ENCODE measurements around the gene ZNF48. TPM values are rescaled to one million over a fixed set of nuclear protein-coding genes. Genes with fewer than 3 reads are reported as not detected.

The ZNF48 gene
- total and polyA plus RNA-seq, 2 donors = 6.7 to 10.2 TPM

- H3K4me3 ChIP-seq (ENCODE audit: low read depth, low read length) = no peak overlapping the region
- WGBS = 92% methylated on average over 2 of the region's 2 CpGs
- DNase-seq (ENCODE audit: extremely low spot score) = no peak
- H3K36me3 ChIP-seq (ENCODE audit: insufficient read depth) = no peaks in the 10 kb centered on the region
- no peak overlapping the region for H3K27ac ChIP-seq (ENCODE audit: low read depth)
- no peaks in the 10 kb centered on the region for H3K4me1 ChIP-seq (ENCODE audit: insufficient read depth)
These were observed 48.4 kb downstream of the ZNF48 start for GRCh38 chr16:30443631-30444030.

- 95% methylated on average over 29 of the region's 29 CpGs for WGBS
These were observed 49.3 kb downstream of the ZNF48 start for GRCh38 chr16:30444231-30445148.

GRCh38 chr16:30445149-30445407, 49.9 kb downstream of the ZNF48 start:
- no peaks in the 10 kb centered on the region for H3K36me3 ChIP-seq (ENCODE audit: insufficient read depth)
- 28% methylated on average over 11 of the region's 11 CpGs for WGBS

More at GRCh38 chr16:30444231-30445148, 49.3 kb downstream of the ZNF48 start:
- H3K27ac ChIP-seq (ENCODE audit: low read depth) = no peak overlapping the region
- no peaks in the 10 kb centered on the region for H3K36me3 ChIP-seq (ENCODE audit: insufficient read depth)
- peak overlapping the region; percentile 71 for H3K4me3 ChIP-seq (ENCODE audit: low read depth, low read length)
- no peaks in the 10 kb centered on the region for H3K4me1 ChIP-seq (ENCODE audit: insufficient read depth)
- no peak for DNase-seq (ENCODE audit: extremely low spot score)

GRCh38 chr16:30445408-30446202, 50.4 kb downstream of the ZNF48 start, which contains the start of gene SEPHS2:
SEPHS2 (minus strand) TSS chr16:30445874; CDS start chr16:30445727, 147 bp downstream.
- H3K4me1 ChIP-seq (ENCODE audit: insufficient read depth) = no peaks in the 10 kb centered on the region
- peak; percentile 96 for DNase-seq (ENCODE audit: extremely low spot score)
- H3K27ac ChIP-seq (ENCODE audit: low read depth) = peak within 1 kb of the TSS; percentile 67
- under 1% methylated on average over 59 of the region's 59 CpGs for WGBS
- no peaks in the 10 kb centered on the region for H3K36me3 ChIP-seq (ENCODE audit: insufficient read depth)
- peak within 1 kb of the TSS; percentile 71 for H3K4me3 ChIP-seq (ENCODE audit: low read depth, low read length)

More at GRCh38 chr16:30445149-30445407, 49.9 kb downstream of the ZNF48 start:
- Histone ChIP-seq H3K27ac (ENCODE audit: low read depth) (peak overlapping the region; percentile 67), H3K4me3 (ENCODE audit: low read depth, low read length) (peak overlapping the region; percentile 71), H3K4me1 (ENCODE audit: insufficient read depth) (no peaks in the 10 kb centered on the region)
- DNase-seq (ENCODE audit: extremely low spot score) = no peak

GRCh38 chr16:30446203-30446595, 51.0 kb downstream of the ZNF48 start:
- Histone ChIP-seq H3K36me3 (ENCODE audit: insufficient read depth) (no peaks in the 10 kb centered on the region), H3K4me1 (ENCODE audit: insufficient read depth) (no peaks in the 10 kb centered on the region), H3K27ac (ENCODE audit: low read depth) (no peak overlapping the region), H3K4me3 (ENCODE audit: low read depth, low read length) (no peak overlapping the region)
- WGBS = 82% methylated on average over 10 of the region's 10 CpGs
- no peak for DNase-seq (ENCODE audit: extremely low spot score)

- WGBS = 80% methylated on average over 12 of the region's 12 CpGs
- H3K36me3 ChIP-seq (ENCODE audit: insufficient read depth) = no peaks in the 10 kb centered on the region
- DNase-seq (ENCODE audit: extremely low spot score) = no peak
- no peak overlapping the region for H3K27ac ChIP-seq (ENCODE audit: low read depth)
- no peak overlapping the region for H3K4me3 ChIP-seq (ENCODE audit: low read depth, low read length)
- H3K4me1 ChIP-seq (ENCODE audit: insufficient read depth) = no peaks in the 10 kb centered on the region
These were observed 52.4 kb downstream of the ZNF48 start for GRCh38 chr16:30447512-30448226.

GRCh38 chr16:30449116-30449435, 53.9 kb downstream of the ZNF48 start:
- Histone ChIP-seq H3K36me3 (ENCODE audit: insufficient read depth) (no peaks in the 10 kb centered on the region), H3K4me3 (ENCODE audit: low read depth, low read length) (no peak overlapping the region), H3K4me1 (ENCODE audit: insufficient read depth) (no peaks in the 10 kb centered on the region), H3K27ac (ENCODE audit: low read depth) (no peak overlapping the region)
- DNase-seq (ENCODE audit: extremely low spot score) = no peak
- WGBS = 92% methylated on average over 3 of the region's 3 CpGs

Small RNA genes within 50 kb of the gene (small RNA-seq; reads per million reads assigned to genes)
- gene RF00406 = 0.15 reads per million

Other genes starting within 250 kb of the ZNF48 start
- gene CORO1A, start 211.8 kb upstream of the ZNF48 start, total RNA-seq = 9.6 TPM
- 37.2 TPM for gene CORO1A, start 211.8 kb upstream of the ZNF48 start, polyA plus RNA-seq
- gene BOLA2B, start 201.8 kb upstream of the ZNF48 start, total RNA-seq = 10.2 TPM
- gene BOLA2B, start 201.8 kb upstream of the ZNF48 start, polyA plus RNA-seq = 97.5 TPM
- gene SLX1A, start 201.5 kb upstream of the ZNF48 start, total RNA-seq = 15.4 TPM
- gene SLX1A, start 201.5 kb upstream of the ZNF48 start, polyA plus RNA-seq = 42.7 TPM
- gene SULT1A3, start 196.2 kb upstream of the ZNF48 start, total RNA-seq = 3.2 TPM
- gene SULT1A3, start 196.2 kb upstream of the ZNF48 start, polyA plus RNA-seq = 7.5 TPM
- 3.8 TPM for gene NPIPB13, start 146.9 kb upstream of the ZNF48 start, total RNA-seq
- 3.7 TPM for gene NPIPB13, start 146.9 kb upstream of the ZNF48 start, polyA plus RNA-seq
- gene CD2BP2, start 40.1 kb upstream of the ZNF48 start, total RNA-seq = 20.0 TPM
- 50.2 TPM for gene CD2BP2, start 40.1 kb upstream of the ZNF48 start, polyA plus RNA-seq
- gene TBC1D10B, start 24.9 kb upstream of the ZNF48 start, total RNA-seq = 18.9 TPM
- 29.5 TPM for gene TBC1D10B, start 24.9 kb upstream of the ZNF48 start, polyA plus RNA-seq
- gene MYL11, start 20.6 kb upstream of the ZNF48 start, total RNA-seq = 165 TPM
- 1.4 TPM for gene MYL11, start 20.6 kb upstream of the ZNF48 start, polyA plus RNA-seq
- 0.37 TPM for gene SEPTIN1, start 12.9 kb upstream of the ZNF48 start, total RNA-seq
- 3.5 TPM for gene SEPTIN1, start 12.9 kb upstream of the ZNF48 start, polyA plus RNA-seq
- gene ZNF771, start 12.2 kb downstream of the ZNF48 start, total RNA-seq = 5.2 TPM
- 18.6 TPM for gene ZNF771, start 12.2 kb downstream of the ZNF48 start, polyA plus RNA-seq
- gene DCTPP1, start 34.6 kb downstream of the ZNF48 start, total RNA-seq = 8.0 TPM
- gene DCTPP1, start 34.6 kb downstream of the ZNF48 start, polyA plus RNA-seq = 36.7 TPM
- 7.1 TPM for gene SEPHS2, start 50.5 kb downstream of the ZNF48 start, total RNA-seq
- gene SEPHS2, start 50.5 kb downstream of the ZNF48 start, polyA plus RNA-seq = 45.8 TPM
- gene ITGAL, start 77.3 kb downstream of the ZNF48 start, total RNA-seq = 4.1 TPM
- 1.8 TPM for gene ITGAL, start 77.3 kb downstream of the ZNF48 start, polyA plus RNA-seq
- gene ZNF768, start 131.1 kb downstream of the ZNF48 start, total RNA-seq = 17.7 TPM
- gene ZNF768, start 131.1 kb downstream of the ZNF48 start, polyA plus RNA-seq = 50.6 TPM
- gene ZNF747, start 139.4 kb downstream of the ZNF48 start, total RNA-seq = 13.3 TPM
- 11.9 TPM for gene ZNF747, start 139.4 kb downstream of the ZNF48 start, polyA plus RNA-seq
- 5.7 TPM for gene ZNF764, start 163.0 kb downstream of the ZNF48 start, total RNA-seq
- gene ZNF764, start 163.0 kb downstream of the ZNF48 start, polyA plus RNA-seq = 8.1 TPM
- 10.0 TPM for gene ZNF688, start 176.3 kb downstream of the ZNF48 start, total RNA-seq
- 15.6 TPM for gene ZNF688, start 176.3 kb downstream of the ZNF48 start, polyA plus RNA-seq
- gene ZNF785, start 190.3 kb downstream of the ZNF48 start, total RNA-seq = 15.7 TPM
- gene ZNF785, start 190.3 kb downstream of the ZNF48 start, polyA plus RNA-seq = 7.5 TPM
- gene ZNF689, start 215.0 kb downstream of the ZNF48 start, total RNA-seq = 5.6 TPM
- 8.8 TPM for gene ZNF689, start 215.0 kb downstream of the ZNF48 start, polyA plus RNA-seq